ENCODE results near the gene AQP12A.

The AQP12A gene

DNA sequence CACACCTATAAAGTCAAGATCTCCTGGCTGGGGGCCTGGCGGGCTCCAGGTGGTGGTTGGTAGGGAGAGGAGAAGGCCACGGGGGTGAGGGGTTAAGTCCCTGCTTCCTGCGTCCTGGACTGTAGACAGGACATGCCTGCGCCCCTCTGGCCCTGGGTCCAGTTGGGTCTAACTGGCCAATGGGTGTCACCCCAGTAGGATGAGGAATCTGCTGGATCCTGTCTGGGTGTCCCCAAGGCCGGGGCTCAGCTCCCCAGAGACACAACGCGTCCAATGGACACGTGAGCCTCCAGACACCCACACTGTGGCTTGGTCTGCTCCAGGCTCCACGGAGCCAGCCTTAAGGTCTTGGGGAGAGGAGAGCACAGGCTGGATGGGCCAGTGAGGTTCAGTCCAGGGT lies 19.6 kb downstream of the AQP12A start:
- DNase-seq (ENCODE audit: low spot score): no peak
- TF ChIP-seq, protein P1, sequence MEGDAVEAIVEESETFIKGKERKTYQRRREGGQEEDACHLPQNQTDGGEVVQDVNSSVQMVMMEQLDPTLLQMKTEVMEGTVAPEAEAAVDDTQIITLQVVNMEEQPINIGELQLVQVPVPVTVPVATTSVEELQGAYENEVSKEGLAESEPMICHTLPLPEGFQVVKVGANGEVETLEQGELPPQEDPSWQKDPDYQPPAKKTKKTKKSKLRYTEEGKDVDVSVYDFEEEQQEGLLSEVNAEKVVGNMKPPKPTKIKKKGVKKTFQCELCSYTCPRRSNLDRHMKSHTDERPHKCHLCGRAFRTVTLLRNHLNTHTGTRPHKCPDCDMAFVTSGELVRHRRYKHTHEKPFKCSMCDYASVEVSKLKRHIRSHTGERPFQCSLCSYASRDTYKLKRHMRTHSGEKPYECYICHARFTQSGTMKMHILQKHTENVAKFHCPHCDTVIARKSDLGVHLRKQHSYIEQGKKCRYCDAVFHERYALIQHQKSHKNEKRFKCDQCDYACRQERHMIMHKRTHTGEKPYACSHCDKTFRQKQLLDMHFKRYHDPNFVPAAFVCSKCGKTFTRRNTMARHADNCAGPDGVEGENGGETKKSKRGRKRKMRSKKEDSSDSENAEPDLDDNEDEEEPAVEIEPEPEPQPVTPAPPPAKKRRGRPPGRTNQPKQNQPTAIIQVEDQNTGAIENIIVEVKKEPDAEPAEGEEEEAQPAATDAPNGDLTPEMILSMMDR (IDR thresholded peaks at IDR 0.05; ENCODE audit: extremely low read depth, insufficient read depth, missing control alignments): no peak
- in situ Hi-C loops (cut with MboI; ENCODE audit: low pct_unique_long_range_greater_than_20kb, low sequenced_read_pairs, unreplicated experiment): no loop called here

DNA sequence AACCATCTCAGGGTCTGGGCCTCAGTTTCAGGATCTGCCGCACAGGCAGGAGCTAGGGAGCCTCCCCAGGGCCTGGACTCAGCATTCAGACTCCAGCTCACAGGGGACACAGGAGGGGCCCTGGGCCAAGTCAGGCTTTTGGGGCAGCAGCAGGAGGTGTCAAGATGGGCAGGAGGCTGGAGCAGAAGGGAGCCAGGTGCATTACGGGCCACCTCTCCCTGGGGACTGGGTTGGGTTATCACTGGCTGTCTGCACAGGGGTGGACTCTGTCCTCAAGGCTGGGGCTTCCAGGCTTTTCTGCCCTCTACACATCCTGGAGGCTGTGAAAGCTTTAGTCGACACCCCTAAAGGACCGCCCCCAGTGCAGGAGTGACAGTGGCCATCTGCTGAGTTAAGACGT lies 20.0 kb downstream of the AQP12A start:
- TF ChIP-seq, protein P1 (IDR thresholded peaks at IDR 0.05; ENCODE audit: extremely low read depth, insufficient read depth, missing control alignments): no peak
- in situ Hi-C loops (cut with MboI; ENCODE audit: low pct_unique_long_range_greater_than_20kb, low sequenced_read_pairs, unreplicated experiment): no loop called here
- no peak for DNase-seq (ENCODE audit: low spot score)

DNA sequence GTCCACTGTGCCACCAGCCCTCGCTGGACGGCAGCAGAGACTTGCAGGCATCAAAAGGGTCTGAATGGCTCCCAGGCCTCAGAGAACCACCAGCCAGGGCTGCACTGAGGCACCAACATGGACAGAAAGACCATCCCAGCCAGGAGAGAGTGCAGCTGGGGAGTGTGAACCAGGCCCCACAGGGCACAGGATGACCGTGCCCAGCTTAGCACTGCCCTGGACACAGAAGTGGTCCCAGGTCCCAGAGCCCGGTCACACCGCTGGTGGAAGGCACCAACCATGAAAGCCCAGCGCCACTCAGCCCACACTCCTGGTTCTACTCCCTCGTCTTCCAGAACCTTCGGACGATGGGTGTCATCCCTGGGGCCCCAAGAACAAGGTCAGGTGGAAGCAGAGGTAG lies 20.5 kb downstream of the AQP12A start:
- in situ Hi-C loops (cut with MboI; ENCODE audit: low pct_unique_long_range_greater_than_20kb, low sequenced_read_pairs, unreplicated experiment): no loop called here
- TF ChIP-seq, protein P1 (IDR thresholded peaks at IDR 0.05; ENCODE audit: extremely low read depth, insufficient read depth, missing control alignments): no peak
- no peak for DNase-seq (ENCODE audit: low spot score)

DNA sequence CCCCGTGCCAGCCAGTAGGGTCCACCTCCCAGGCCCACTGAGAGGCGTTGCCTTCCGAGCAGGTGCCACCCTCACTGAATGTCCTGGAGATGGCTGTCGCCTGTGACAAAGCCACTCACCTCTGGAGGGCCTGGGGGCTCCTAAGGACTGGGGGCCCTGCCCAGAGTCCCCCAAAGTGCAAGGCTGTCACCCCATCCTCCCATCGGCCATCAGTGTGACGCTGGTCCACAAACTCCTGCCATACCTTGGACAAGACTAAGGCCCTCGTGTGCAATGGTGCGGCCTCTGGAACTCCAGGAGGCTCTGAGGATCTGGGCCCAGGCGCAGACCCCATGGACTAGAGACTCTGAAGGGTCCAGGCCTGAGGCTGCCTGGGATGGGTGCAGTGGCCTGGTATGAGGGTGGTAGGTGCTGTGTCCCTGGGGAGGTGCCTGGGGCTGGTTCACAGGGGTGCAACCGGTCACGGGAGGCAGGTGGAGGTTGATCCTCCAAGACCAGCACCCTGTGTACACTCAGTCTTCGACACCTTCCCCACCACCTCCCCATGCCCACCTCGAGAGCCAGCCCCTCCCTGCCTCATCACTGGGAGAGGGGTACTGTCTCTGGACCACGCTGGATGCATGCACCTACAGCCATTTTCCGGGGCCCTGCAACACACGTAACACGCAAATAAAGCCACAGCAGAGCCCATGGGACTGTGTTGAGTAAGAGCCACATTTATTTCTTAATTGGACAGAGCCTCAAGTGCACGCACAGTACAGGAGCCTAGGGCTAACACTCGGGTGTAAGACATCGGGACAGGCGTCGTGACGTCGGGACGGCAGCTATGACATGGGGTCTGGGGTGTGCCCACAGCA lies 21.6 kb downstream of the AQP12A start:
- TF ChIP-seq, protein P1 (IDR thresholded peaks at IDR 0.05; ENCODE audit: extremely low read depth, insufficient read depth, missing control alignments): no peak
- no peak for DNase-seq (ENCODE audit: low spot score)
- in situ Hi-C loops (cut with MboI; ENCODE audit: low pct_unique_long_range_greater_than_20kb, low sequenced_read_pairs, unreplicated experiment): no loop called here

DNA sequence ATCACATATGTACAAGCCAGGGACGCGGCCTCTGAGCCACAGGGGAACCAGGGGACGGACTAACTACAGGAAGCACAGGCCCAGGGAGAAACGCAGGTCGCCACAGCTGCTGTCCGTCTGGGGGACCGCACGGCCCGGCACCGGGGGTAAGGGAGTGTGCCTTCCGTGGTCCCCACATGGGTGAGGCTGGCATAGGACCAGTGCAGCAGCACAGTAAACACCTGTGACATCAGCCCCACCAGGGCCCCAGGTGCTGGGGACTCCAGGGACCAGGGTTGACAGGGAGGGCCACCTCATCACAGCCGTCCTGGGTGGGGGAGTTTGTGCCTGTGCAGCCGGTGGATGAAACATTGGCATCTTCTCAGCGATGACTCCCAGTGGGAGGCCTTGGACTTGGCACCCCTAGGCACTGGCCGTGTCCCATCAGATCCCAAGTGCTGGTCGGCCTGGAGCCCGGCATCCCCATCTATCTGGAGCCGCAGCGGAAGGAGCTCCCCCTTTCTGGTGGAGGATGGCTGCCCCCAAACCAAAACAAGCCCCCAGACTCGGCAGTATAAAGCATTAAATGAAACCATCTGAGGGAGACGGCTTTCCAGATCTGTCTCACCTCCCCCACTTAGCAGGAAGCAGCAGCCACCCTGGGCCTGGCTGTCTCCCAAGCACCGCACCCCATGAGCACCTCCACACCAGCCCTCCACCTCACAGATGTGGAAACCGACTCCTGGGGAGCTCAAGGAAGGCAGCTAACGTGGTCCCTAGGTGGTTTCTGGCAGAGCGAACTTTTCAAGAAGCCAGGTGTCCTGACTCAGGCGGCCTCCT lies 22.5 kb downstream of the AQP12A start:
- TF ChIP-seq, protein P1 (IDR thresholded peaks at IDR 0.05; ENCODE audit: extremely low read depth, insufficient read depth, missing control alignments): no peak
- in situ Hi-C loops (cut with MboI; ENCODE audit: low pct_unique_long_range_greater_than_20kb, low sequenced_read_pairs, unreplicated experiment): no loop called here
- no peak for DNase-seq (ENCODE audit: low spot score)

DNA sequence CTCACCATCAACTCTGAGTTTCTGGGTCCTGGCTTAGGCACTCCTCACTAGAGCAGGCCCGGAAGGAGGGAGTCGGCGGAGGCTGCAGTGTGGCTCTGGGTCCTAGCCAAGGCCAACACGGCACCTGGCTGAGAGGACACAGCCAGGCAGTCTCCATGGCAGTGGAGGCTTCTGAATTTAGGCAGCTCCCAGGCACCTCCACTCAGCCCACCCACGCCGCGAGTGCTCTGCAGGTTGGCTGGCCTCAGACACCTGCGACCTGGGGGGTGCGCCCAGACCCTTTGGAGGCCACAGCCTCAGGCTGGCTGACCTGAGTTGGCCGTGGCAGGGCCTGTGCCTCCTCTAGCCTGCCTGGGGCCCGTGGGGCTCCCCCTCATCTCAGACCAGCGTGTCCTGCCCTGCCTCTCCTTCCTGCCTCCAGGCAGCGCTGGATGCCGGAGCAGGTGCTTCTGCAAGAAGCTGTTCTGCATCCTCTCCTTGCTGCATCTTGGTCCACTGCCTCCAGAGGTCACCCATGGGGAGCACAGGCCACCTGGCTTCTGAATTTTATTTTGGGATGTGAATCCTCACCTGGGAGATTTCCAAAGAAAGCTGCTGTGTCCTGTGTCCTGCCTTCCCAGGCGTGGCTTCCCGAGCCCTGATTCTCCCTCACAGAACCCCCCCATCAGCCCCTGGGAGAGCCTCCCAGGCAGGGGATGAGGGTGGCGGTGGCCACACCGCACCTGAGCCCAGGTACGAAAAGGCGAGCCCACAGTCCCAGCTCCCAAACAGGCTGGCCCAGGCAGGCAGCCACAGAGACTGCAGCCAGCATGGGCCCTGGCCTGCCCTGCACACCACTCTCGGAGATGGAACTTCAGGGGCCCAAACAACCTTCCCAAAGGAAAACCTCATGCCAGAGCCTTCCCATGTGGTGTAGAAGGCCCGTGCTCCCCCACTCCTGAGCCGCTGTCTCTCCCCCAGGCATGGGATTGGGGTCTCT lies 23.4 kb downstream of the AQP12A start:
- TF ChIP-seq, protein P1 (IDR thresholded peaks at IDR 0.05; ENCODE audit: extremely low read depth, insufficient read depth, missing control alignments): no peak
- no peak for DNase-seq (ENCODE audit: low spot score)
- in situ Hi-C loops (cut with MboI; ENCODE audit: low pct_unique_long_range_greater_than_20kb, low sequenced_read_pairs, unreplicated experiment): no loop called here
